Muscle of leg (tissue), 16 donors: Measurements from ENCODE around the gene CHMP1B. TPM values are rescaled to one million over a fixed set of nuclear protein-coding genes. Genes with fewer than 3 reads are reported as not detected.

Experiments used
- DNase-seq: peaks from one replicate; pipeline ENCODE4 v3.0.0; 2013
- H3K27ac ChIP-seq: one replicate; pipeline ENCODE4 v1.5.1; 2013; ENCODE audit warnings: mild to moderate bottlenecking, low read length, control low read depth
- H3K27me3 ChIP-seq: one replicate; pipeline ENCODE4 v1.6.1; 2013; ENCODE audit warnings: low read length; ENCODE audit not compliant: control insufficient read depth, insufficient read depth
- H3K36me3 ChIP-seq: one replicate; pipeline ENCODE4 v1.6.1; 2013; ENCODE audit warnings: low read length; ENCODE audit not compliant: control insufficient read depth, insufficient read depth
- H3K4me1 ChIP-seq: one replicate; pipeline ENCODE4 v1.6.1; 2013; ENCODE audit warnings: low read length; ENCODE audit not compliant: control insufficient read depth, insufficient read depth
- H3K4me3 ChIP-seq: one replicate; pipeline ENCODE4 v1.5.1; 2013; ENCODE audit warnings: low read length, control low read depth
- H3K9me3 ChIP-seq: replicated peaks from 2 replicates; pipeline ENCODE4 v1.6.1; 2013; ENCODE audit warnings: low read depth, low read length; ENCODE audit not compliant: control insufficient read depth
- WGBS: methylation state at CpG from one replicate; pipeline ENCODE4 v1.1.5; 2013; ENCODE audit warnings: missing lambda C conversion rate; ENCODE audit not compliant: insufficient coverage; 5-methylcytosine and 5-hydroxymethylcytosine counted together
- long read RNA-seq, 11 donors: transcript quantifications; one replicate each; lab custom pipeline, GENCODE V29; 2026
- polyA plus RNA-seq, 8 donors: library from polyadenylated mRNA; unstranded; fragments of 120-200 nt; gene quantifications; one replicate each; pipeline versions ENCODE4 v1.2.1 to v1.2.3, GENCODE V29; 2013; ENCODE audit warnings: inconsistent platforms in 1 of 8, low replicate concordance in 1 of 8; ENCODE audit not compliant: insufficient read length in 8 of 8, insufficient read depth in 1 of 8
- total RNA-seq: library from RNA; stranded (reverse); fragments of 120-200 nt; gene quantifications from one replicate; pipeline ENCODE4 v1.2.4, GENCODE V29; 2013

Gene CHMP1B, protein sequence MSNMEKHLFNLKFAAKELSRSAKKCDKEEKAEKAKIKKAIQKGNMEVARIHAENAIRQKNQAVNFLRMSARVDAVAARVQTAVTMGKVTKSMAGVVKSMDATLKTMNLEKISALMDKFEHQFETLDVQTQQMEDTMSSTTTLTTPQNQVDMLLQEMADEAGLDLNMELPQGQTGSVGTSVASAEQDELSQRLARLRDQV
- total RNA-seq = 21.9 TPM
- polyA plus RNA-seq = 10 to 100 TPM; 19.3 to 28.2 (median 22.4) TPM
- long read RNA-seq, donor 1, transcript CHMP1B-201 (1 exons, 3,054 nt) = major isoform, 24 of 24 reads
- long read RNA-seq, donor 1, partial matches to known transcripts = 0 of 24 reads
- long read RNA-seq, donor 1, other reads (novel, unspliced or antisense) = 0 of 24 reads
- long read RNA-seq, donor 2, partial matches to known transcripts = 0 of 3 reads
- long read RNA-seq, donor 2, other reads (novel, unspliced or antisense) = 0 of 3 reads
- long read RNA-seq, donor 3, transcript CHMP1B-201 (1 exons, 3,054 nt) = major isoform, 31 of 31 reads
- long read RNA-seq, donor 3, partial matches to known transcripts = 0 of 31 reads
- long read RNA-seq, donor 3, other reads (novel, unspliced or antisense) = 0 of 31 reads
- long read RNA-seq, donor 4, transcript CHMP1B-201 (1 exons, 3,054 nt) = major isoform, 24 of 24 reads
- long read RNA-seq, donor 4, partial matches to known transcripts = 0 of 24 reads
- long read RNA-seq, donor 4, other reads (novel, unspliced or antisense) = 0 of 24 reads
- long read RNA-seq, donor 5, transcript CHMP1B-201 (1 exons, 3,054 nt) = major isoform, 103 of 103 reads
- long read RNA-seq, donor 5, partial matches to known transcripts = 0 of 103 reads
- long read RNA-seq, donor 5, other reads (novel, unspliced or antisense) = 0 of 103 reads
- long read RNA-seq, donor 6, transcript CHMP1B-201 (1 exons, 3,054 nt) = major isoform, 55 of 55 reads
- long read RNA-seq, donor 6, partial matches to known transcripts = 0 of 55 reads
- long read RNA-seq, donor 6, other reads (novel, unspliced or antisense) = 0 of 55 reads
- long read RNA-seq, donor 7, transcript CHMP1B-201 (1 exons, 3,054 nt) = major isoform, 66 of 66 reads
- long read RNA-seq, donor 7, partial matches to known transcripts = 0 of 66 reads
- long read RNA-seq, donor 7, other reads (novel, unspliced or antisense) = 0 of 66 reads
- long read RNA-seq, donor 8, transcript CHMP1B-201 (1 exons, 3,054 nt) = major isoform, 38 of 38 reads
- long read RNA-seq, donor 8, partial matches to known transcripts = 0 of 38 reads
- long read RNA-seq, donor 8, other reads (novel, unspliced or antisense) = 0 of 38 reads
- long read RNA-seq, donor 9, transcript CHMP1B-201 (1 exons, 3,054 nt) = major isoform, 40 of 40 reads
- long read RNA-seq, donor 9, partial matches to known transcripts = 0 of 40 reads
- long read RNA-seq, donor 9, other reads (novel, unspliced or antisense) = 0 of 40 reads
- long read RNA-seq, donor 10, transcript CHMP1B-201 (1 exons, 3,054 nt) = major isoform, 49 of 49 reads
- long read RNA-seq, donor 10, partial matches to known transcripts = 0 of 49 reads
- long read RNA-seq, donor 10, other reads (novel, unspliced or antisense) = 0 of 49 reads
- long read RNA-seq, donor 11, transcript CHMP1B-201 (1 exons, 3,054 nt) = major isoform, 39 of 39 reads
- long read RNA-seq, donor 11, partial matches to known transcripts = 0 of 39 reads
- long read RNA-seq, donor 11, other reads (novel, unspliced or antisense) = 0 of 39 reads

DNA sequence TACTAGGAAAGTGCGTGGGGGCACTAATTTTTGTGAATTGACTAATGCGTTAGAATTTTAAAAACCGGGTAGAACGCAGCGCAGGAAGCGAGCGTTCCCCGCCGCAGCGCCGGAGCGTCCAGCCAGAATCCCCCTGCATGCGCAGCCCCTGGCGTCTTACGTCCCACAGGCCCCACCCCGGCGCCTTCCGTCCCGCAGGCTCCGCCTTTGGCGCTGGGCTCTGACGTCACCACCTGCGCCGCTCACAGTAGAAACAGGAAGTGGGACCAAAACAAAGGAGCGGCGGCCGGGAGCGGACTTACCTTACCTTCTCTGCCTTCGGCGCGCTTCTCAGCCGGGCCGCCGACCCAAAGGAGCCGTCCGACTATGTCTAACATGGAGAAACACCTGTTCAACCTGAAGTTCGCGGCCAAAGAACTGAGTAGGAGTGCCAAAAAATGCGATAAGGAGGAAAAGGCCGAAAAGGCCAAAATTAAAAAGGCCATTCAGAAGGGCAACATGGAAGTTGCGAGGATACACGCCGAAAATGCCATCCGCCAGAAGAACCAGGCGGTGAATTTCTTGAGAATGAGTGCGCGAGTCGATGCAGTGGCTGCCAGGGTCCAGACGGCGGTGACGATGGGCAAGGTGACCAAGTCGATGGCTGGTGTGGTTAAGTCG is at the start of gene CHMP1B:
Gene CHMP1B, plus strand, starts transcription at position 268 of the 660 bp plus-strand sequence. Its CDS starts 99 bp downstream, at position 367.
- under 1% methylated on average over 51 of the region's 53 CpGs for WGBS
- H3K36me3 ChIP-seq = peaks cover 2% of the 10 kb centered on the region
- peaks cover 13% of the 10 kb centered on the region for H3K4me1 ChIP-seq

DNA sequence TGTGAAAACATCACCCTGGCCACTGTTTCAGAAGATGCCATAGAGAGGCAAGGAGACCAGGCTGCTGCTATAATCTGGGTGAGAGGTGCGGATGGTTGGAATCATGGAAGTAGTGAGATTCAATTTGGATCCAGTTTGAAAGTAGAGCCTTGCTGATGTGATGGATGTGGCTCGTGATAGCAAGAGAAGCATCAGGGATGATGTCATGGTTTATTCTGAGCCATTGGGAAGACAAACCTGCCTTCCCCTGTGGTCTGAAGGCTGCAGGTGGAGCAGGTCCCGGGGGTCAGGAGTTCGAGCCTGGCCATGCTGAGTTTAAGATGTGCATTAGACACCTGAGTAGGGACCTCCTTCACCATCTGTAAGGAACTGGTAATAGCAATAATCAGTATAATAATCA is 49.6 kb upstream of the CHMP1B start:
- WGBS = 100% methylated on average over 1 of the region's 4 CpGs
- no peaks in the 10 kb centered on the region for H3K36me3 ChIP-seq
- H3K9me3 ChIP-seq = no peaks in the 10 kb centered on the region
- H3K4me1 ChIP-seq = no peaks in the 10 kb centered on the region
- DNase-seq = no peak
- no peaks in the 10 kb centered on the region for H3K27me3 ChIP-seq
- H3K4me3 ChIP-seq = no peak overlapping the region
- H3K27ac ChIP-seq = no peak overlapping the region

More for the DNA sequence above, at the start of gene CHMP1B:
- DNase-seq = peak; percentile 99
- H3K27me3 ChIP-seq = peaks cover 2% of the 10 kb centered on the region
- H3K27ac ChIP-seq = peak within 1 kb of the TSS; percentile 96
- H3K9me3 ChIP-seq = no peaks in the 10 kb centered on the region
- H3K4me3 ChIP-seq = peak within 1 kb of the TSS; percentile 79

GRCh38 chr18:11802158-11802557 is 49.1 kb upstream of the CHMP1B start:
- no peak overlapping the region for H3K4me3 ChIP-seq
- H3K27ac ChIP-seq = no peak overlapping the region
- H3K9me3 ChIP-seq = no peaks in the 10 kb centered on the region
- no peaks in the 10 kb centered on the region for H3K27me3 ChIP-seq
- no peaks in the 10 kb centered on the region for H3K36me3 ChIP-seq
- WGBS = 81% methylated on average over 6 of the region's 6 CpGs
- no peak for DNase-seq
- H3K4me1 ChIP-seq = no peaks in the 10 kb centered on the region

GRCh38 chr18:11802586-11802985 is 48.6 kb upstream of the CHMP1B start:
- WGBS = 78% methylated on average over 9 of the region's 10 CpGs
- no peaks in the 10 kb centered on the region for H3K27me3 ChIP-seq
- no peaks in the 10 kb centered on the region for H3K9me3 ChIP-seq
- no peaks in the 10 kb centered on the region for H3K4me1 ChIP-seq
- DNase-seq = no peak
- no peaks in the 10 kb centered on the region for H3K36me3 ChIP-seq
- no peak overlapping the region for H3K4me3 ChIP-seq
- no peak overlapping the region for H3K27ac ChIP-seq

DNA sequence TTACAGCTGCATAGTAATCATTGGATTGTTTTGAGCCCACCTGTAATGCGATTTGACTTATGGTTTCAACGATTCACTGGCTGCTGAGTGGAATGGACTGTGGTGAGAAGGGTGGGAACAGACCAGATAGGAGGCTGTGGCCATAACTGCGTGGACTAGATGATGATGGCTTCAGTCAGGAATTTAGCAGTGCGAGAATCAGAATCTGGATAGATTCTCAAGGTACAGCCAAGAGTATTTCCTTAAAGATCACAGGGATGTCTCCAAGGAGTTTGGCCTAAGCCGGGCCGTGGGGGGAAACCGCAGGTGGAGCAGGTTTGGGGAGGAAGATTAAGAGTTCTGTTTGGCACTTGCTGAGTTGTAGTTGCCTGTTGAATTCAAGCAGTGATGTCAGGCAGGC is 44.0 kb upstream of the CHMP1B start:
- no peaks in the 10 kb centered on the region for H3K4me1 ChIP-seq
- no peaks in the 10 kb centered on the region for H3K9me3 ChIP-seq
- no peaks in the 10 kb centered on the region for H3K27me3 ChIP-seq
- no peak overlapping the region for H3K4me3 ChIP-seq
- no peak for DNase-seq
- no peak overlapping the region for H3K27ac ChIP-seq
- no peaks in the 10 kb centered on the region for H3K36me3 ChIP-seq
- 53% methylated on average over 7 of the region's 7 CpGs for WGBS

GRCh38 chr18:11808001-11808855 is 43.0 kb upstream of the CHMP1B start:
- H3K4me3 ChIP-seq = no peak overlapping the region
- H3K36me3 ChIP-seq = no peaks in the 10 kb centered on the region
- no peaks in the 10 kb centered on the region for H3K27me3 ChIP-seq
- 50% methylated on average over 3 of the region's 11 CpGs for WGBS
- H3K4me1 ChIP-seq = no peaks in the 10 kb centered on the region
- H3K9me3 ChIP-seq = no peaks in the 10 kb centered on the region
- DNase-seq = peak; percentile 14
- no peak overlapping the region for H3K27ac ChIP-seq

DNA sequence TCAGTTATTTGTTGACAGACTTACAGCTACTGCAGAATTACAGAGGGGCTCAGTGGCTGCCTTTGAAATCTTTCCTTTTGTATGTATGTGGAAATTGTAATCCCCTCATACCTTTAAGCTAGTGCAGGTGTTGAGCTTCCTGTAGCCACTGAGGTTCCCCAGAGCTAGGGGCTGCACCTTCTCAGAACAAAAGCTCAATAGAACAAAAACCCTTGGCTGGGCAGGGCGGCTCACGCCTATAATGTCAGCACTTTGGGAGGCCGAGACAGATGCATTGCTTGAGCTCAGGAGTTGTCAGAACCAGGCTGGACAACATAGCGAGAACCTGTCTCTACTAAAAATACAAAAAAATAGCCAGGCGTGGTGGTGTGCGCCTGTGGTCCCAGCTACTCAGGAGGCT is 41.3 kb upstream of the CHMP1B start:
- WGBS = 92% methylated on average over 2 of the region's 6 CpGs
- Histone ChIP-seq H3K27ac (no peak overlapping the region), H3K4me1 (no peaks in the 10 kb centered on the region), H3K4me3 (no peak overlapping the region), H3K9me3 (no peaks in the 10 kb centered on the region), H3K27me3 (no peaks in the 10 kb centered on the region), H3K36me3 (no peaks in the 10 kb centered on the region)
- no peak for DNase-seq

GRCh38 chr18:11810379-11810778 is 40.8 kb upstream of the CHMP1B start:
- Histone ChIP-seq H3K4me3 (no peak overlapping the region), H3K4me1 (no peaks in the 10 kb centered on the region), H3K9me3 (no peaks in the 10 kb centered on the region), H3K27me3 (no peaks in the 10 kb centered on the region), H3K27ac (no peak overlapping the region), H3K36me3 (no peaks in the 10 kb centered on the region)
- no CpG with 5 or more reads among the region's 3 CpGs for WGBS
- DNase-seq = no peak
